ENCODE measurements around the gene CDH4. TPM values are rescaled to one million over a fixed set of nuclear protein-coding genes. Genes with fewer than 3 reads are reported as not detected.

Gene CDH4
- total RNA-seq, 1 donor from 2014 or later = 9.2 TPM

DNA sequence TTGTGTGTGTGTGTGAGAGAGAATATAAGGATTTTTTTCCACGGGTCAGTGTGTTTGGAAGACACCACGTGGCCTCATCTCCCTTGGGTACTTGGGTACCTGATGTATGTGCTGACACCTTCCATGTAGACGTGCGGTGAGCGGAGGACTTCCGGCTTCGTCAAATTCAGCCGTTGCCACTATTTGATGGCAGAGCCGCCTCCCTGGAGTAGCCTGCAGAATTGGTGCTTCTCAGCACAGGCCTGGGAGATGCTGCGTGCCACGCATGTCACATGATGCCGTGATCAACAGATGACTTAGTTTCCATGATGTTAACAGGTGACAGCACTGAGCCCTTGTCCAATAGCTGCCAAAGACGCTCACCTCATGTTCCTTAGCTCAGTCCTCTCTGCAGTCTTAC lies 69.4 kb downstream of the CDH4 start:
- no peak for DNase-seq (ENCODE audit: extremely low read depth, low read depth, low spot score)

GRCh38 chr20:61322151-61322865 lies 70.2 kb downstream of the CDH4 start:
- DNase-seq (ENCODE audit: extremely low read depth, low read depth, low spot score) = no peak

DNA sequence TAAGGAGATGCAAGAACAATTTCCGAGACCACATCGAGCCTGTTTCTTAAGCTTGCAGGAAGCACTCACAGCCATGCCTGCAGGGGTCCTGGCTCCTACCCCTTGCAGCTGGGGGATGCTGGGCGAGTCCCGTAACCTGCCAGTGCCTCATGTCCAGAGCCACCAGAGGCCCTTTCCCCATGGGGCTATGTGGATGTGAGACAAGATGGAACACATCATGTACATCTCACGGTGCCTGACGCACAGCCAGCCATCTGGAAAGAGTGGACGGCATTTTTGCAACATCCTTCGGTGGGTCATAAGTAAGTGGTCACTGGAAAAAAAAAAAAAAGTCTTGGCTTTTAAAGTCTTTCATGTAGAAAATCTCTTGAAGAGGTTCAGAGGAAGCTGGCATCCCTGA lies 72.8 kb downstream of the CDH4 start:
- DNase-seq (ENCODE audit: extremely low read depth, low read depth, low spot score) = no peak

GRCh38 chr20:61325718-61326117 lies 73.7 kb downstream of the CDH4 start:
- DNase-seq (ENCODE audit: extremely low read depth, low read depth, low spot score) = no peak

GRCh38 chr20:61328911-61329558 lies 77.0 kb downstream of the CDH4 start:
- DNase-seq (ENCODE audit: extremely low read depth, low read depth, low spot score) = no peak

DNA sequence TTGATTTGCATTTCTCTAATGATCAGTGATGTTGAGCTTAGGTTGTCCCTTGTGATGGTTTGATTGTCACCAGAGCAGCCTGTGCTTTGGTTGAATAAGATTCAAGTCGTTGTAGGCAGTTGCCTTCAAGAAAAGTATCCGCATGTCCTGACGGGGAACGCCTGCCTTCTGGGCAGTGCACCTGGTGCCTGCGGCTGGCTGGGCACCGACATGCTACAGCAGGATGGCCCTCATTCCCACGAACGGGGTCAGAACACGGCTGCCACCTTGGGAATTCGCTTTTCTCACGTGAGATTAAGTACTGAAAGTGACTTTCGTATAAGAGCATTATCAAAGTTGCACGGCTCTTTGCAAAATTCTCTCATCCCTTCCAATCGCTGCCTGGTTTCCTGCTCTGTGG lies 78.4 kb downstream of the CDH4 start:
- no peak for DNase-seq (ENCODE audit: extremely low read depth, low read depth, low spot score)

- DNase-seq (ENCODE audit: extremely low read depth, low read depth, low spot score) = no peak
Observed at GRCh38 chr20:61331543-61331942, 79.5 kb downstream of the CDH4 start.

- no peak for DNase-seq (ENCODE audit: extremely low read depth, low read depth, low spot score)
Observed at GRCh38 chr20:61332016-61332975, 80.2 kb downstream of the CDH4 start.

DNA sequence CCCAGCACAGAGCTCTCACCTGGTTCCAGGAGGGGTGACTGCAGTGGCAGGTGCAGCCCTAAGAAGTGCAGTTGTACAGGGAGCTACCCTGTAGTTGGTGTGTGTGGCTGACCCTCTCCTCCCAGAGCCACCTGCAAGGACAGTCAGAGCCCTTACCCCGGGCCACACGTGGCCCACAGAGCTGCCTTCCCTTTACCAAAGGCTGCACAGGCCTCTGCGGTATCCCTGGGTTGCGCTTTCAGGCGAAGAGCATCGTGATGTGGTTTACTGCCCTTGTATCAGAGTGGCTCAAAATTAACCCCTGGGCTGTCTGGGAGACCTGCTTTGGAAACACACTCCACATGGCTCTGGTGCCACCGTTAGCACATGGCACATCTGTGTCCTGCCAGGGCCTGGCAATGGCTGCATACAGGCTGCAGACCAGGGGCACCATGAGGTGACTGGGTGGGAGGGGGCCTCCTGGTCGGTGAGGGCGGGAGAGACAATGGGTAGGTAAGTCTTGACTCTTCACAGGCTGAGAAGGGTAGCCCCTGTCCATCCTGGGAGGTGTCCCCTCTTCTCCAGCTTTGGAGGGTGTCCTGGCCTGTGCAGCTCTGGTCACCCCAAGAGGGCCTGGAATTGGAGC lies 81.5 kb downstream of the CDH4 start:
- no peak for DNase-seq (ENCODE audit: extremely low read depth, low read depth, low spot score)

DNA sequence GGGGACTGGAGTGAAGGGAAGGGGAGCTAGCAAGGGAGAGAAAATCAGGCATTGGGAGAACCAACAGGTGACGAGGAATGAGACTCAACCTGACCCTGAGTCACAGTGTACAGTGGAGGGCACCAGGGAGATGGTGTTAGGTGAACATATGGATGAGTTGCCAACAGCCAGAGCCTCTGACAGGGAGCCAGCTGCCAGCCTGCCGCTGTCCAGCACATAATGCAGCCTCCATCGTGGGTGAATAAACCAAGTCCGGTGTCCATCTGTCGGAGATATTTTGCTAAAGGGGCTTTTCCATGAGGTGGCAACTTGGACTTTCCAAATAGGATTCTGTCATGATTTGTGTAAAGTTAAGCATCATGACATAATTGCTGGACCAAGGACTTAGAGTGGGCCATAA lies 88.1 kb downstream of the CDH4 start:
- DNase-seq (ENCODE audit: extremely low read depth, low read depth, low spot score) = no peak

GRCh38 chr20:61341605-61342004 lies 89.5 kb downstream of the CDH4 start:
- no peak for DNase-seq (ENCODE audit: extremely low read depth, low read depth, low spot score)

- DNase-seq (ENCODE audit: extremely low read depth, low read depth, low spot score) = no peak
Observed at GRCh38 chr20:61343934-61344333, 91.9 kb downstream of the CDH4 start.

DNA sequence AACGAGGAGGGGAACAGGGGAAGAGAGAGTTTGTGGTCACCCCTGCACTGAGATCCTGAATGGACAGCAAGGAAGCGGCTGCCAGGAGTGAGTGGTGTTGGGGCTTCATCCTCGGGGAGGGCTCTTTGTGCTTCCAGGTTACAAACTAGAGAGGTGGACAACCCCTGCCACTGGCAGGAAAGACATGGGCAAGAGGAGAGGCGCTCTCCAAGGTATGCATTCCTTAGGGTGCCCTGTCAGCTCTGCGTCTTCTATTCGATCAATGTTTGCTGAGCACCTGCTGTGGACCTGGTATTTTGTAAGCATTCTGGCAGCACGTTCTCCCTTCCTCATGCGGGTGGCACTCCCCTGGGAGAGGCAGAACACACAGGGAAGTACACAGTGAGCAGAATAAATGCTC lies 93.6 kb downstream of the CDH4 start:
- no peak for DNase-seq (ENCODE audit: extremely low read depth, low read depth, low spot score)

DNA sequence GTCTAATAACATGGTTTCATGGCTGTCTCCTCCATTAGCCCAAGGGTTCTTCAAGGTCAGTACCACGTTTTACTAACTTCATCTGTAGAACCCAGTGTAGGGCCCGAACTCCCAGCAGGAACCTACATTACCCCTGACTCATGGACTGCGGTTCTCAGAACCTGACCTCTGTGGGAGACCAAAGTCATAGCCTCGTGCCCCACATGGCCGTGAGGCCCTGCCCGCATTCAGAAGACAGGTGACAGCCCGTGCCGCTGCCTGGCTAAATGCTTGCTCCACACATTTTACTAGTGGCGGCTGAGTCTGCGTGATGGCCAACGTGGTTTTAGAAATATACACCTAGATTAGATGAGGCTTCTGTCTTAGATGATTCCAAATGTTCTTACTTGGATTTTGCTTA lies 94.9 kb downstream of the CDH4 start:
- no peak for DNase-seq (ENCODE audit: extremely low read depth, low read depth, low spot score)

- no peak for DNase-seq (ENCODE audit: extremely low read depth, low read depth, low spot score)
Observed at GRCh38 chr20:61347443-61347842, 95.4 kb downstream of the CDH4 start.

DNA sequence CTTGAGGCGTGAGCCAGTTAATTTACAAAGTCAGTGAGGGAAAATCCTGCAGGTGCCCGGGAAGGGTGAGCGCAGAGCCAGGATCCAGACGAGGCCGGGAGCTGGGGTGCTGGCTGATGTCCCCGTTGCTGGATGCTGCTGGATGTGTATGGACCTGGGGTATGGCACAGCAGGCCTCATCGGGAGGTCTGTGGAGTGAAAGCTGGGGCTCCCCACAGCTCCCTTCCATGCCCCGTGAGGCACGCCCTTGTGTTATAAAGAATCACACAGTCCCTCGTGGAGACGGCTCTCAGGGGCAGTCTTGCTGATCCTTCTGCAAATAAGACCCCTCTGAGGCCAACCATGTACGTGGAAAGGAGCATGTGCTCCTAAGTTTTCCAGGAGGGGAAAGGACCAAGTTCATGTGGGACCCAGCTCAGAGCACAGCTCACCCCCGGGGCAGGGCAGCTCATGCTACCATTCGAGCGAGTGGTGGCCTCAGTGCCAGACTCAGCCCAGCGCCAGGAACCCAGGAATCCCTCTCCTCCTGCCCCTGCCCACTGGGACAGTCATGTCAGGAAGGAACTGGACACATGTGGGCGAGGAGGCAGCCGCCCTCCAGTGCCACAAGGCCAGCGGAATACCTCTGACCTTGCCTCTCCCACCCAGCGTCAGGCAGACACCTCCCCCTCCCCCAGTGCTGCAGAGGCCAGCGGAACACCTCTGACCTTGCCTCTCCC lies 97.5 kb downstream of the CDH4 start:
- no peak for DNase-seq (ENCODE audit: extremely low read depth, low read depth, low spot score)

GRCh38 chr20:61350500-61351250 lies 98.6 kb downstream of the CDH4 start:
- DNase-seq (ENCODE audit: extremely low read depth, low read depth, low spot score) = no peak

DNA sequence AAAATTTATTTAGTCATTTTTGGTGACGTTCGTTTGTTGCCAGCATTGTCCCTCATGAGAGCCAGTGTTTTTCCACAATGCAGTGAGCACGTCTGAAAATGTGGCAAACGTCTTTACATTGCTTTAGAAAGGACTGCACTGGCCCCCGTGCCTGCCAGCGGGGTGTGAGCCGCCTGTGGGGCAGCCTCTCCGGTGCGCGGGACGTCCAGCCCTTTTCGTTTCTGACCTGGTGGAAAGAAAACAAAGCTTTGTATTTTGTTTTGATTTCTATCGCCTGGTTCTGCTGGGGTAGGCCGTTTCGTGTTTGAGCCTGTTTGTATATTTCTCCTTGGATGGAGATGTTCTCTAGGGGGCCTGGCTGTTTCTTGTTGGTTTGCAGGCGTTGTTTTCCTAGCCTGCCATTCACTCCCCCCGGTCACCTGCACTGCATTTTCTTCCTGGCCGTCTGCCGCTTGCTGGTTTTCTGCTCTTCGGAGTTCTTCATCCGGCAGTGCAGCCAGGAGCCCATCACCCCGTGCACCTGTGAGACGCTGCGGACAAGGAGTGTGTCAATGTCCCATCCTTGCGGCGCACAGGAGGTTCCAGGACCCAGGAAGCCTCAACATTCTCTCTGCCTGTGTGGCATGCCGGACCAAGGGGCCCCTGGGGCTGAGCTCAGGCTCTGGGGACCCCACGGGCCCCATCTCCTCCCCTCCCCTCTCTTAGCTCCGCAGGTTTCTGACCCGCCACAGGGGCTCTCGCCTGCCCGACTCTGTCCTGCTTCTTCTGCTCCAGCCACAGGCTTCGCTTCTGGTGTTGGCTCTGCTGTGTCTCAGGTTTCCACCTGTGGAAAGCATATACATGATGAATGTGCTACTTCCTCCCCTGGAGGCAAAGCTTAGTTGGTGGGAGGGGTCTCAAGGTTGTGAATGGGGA lies 100.5 kb downstream of the CDH4 start:
- DNase-seq (ENCODE audit: extremely low read depth, low read depth, low spot score) = no peak

All from glomerular endothelial cell (primary cell).